ENCODE results near the gene GRIK1.

The GRIK1 gene

GRCh38 chr21:29825936-29826335 is 113.9 kb downstream of the GRIK1 start:
- H3K4me3 ChIP-seq (ENCODE audit: low read depth, low read length), result no peak overlapping the region
- TF ChIP-seq, protein P1, sequence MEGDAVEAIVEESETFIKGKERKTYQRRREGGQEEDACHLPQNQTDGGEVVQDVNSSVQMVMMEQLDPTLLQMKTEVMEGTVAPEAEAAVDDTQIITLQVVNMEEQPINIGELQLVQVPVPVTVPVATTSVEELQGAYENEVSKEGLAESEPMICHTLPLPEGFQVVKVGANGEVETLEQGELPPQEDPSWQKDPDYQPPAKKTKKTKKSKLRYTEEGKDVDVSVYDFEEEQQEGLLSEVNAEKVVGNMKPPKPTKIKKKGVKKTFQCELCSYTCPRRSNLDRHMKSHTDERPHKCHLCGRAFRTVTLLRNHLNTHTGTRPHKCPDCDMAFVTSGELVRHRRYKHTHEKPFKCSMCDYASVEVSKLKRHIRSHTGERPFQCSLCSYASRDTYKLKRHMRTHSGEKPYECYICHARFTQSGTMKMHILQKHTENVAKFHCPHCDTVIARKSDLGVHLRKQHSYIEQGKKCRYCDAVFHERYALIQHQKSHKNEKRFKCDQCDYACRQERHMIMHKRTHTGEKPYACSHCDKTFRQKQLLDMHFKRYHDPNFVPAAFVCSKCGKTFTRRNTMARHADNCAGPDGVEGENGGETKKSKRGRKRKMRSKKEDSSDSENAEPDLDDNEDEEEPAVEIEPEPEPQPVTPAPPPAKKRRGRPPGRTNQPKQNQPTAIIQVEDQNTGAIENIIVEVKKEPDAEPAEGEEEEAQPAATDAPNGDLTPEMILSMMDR (IDR thresholded peaks at IDR 0.05; ENCODE audit: borderline replicate concordance, insufficient read depth, low read depth, low read length), result no peak

- no peak overlapping the region for H3K4me3 ChIP-seq (ENCODE audit: low read depth, low read length)
- TF ChIP-seq, protein P1 (IDR thresholded peaks at IDR 0.05; ENCODE audit: borderline replicate concordance, insufficient read depth, low read depth, low read length), result no peak
Observed at GRCh38 chr21:29825345-29825744, 114.5 kb downstream of the GRIK1 start.

DNA sequence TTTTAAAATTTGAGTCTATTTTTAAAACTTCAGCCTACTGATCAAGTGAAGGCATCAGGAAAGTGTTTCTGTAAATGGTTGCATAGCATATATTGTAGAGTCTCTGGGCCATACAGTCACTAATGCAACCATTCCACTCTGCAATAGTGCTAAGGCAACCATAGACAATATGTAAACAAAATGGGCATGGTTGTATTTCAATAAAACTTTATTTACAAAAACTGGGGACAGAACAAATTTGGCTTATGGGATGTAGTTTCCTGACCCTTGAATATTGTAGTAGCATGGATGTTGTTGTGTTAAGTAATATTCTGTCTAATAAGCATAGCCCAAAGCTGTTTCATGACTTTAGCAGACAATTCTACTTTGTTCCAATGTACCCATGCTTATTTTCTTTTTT is 117.7 kb downstream of the GRIK1 start:
- TF ChIP-seq, protein P1 (IDR thresholded peaks at IDR 0.05; ENCODE audit: borderline replicate concordance, insufficient read depth, low read depth, low read length), result no peak
- no peak overlapping the region for H3K4me3 ChIP-seq (ENCODE audit: low read depth, low read length)

DNA sequence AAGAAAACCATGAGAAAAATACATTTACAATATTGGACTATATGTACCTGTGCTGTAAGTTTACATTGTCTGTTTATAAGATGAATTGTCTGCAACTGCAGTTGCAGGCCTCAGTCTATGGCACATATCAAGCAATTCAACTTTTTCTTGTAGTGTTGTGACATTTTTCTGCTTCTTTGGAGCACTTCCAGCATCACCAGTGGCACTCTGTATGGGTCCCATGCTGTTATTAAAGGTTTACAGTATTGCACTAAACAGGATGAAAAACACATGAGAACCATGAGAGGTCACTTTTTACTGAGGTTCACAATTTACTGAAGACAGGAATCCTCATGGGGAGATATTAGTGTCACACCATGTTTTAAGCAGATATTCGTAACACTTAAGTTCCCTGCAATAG is 118.6 kb downstream of the GRIK1 start:
- TF ChIP-seq, protein P1 (IDR thresholded peaks at IDR 0.05; ENCODE audit: borderline replicate concordance, insufficient read depth, low read depth, low read length), result no peak
- no peak overlapping the region for H3K4me3 ChIP-seq (ENCODE audit: low read depth, low read length)

DNA sequence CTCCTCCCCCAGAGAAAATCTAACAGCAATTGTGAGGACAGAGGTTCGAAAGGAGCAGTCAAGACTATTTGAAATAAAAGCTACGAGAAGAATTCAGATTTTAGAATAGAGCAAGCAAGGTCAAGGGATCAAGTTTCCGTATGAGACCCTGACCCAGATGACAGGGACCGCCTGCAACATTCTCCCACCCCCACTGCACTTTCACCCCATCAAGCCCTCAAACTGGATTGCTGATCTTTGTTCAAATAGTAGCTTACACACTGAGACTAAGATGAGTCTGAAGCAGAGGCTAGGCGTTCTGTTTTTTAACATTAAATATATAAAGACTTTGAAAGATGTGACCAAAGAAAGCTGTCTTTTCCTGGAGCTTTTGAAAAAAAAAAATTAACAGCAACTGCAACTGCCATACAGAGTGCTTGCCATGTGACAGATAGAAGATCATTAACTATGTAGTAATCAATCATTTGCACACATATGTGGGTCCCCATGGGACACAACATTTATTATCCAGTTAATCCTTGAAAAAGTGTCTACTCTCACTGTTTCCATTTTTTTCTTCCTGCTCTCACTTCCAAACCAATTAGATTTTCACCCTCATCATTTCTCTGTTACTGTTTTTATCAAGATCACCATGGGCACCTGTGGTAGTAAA is 120.0 kb downstream of the GRIK1 start:
- TF ChIP-seq, protein P1 (IDR thresholded peaks at IDR 0.05; ENCODE audit: borderline replicate concordance, insufficient read depth, low read depth, low read length), result no peak
- no peak overlapping the region for H3K4me3 ChIP-seq (ENCODE audit: low read depth, low read length)

DNA sequence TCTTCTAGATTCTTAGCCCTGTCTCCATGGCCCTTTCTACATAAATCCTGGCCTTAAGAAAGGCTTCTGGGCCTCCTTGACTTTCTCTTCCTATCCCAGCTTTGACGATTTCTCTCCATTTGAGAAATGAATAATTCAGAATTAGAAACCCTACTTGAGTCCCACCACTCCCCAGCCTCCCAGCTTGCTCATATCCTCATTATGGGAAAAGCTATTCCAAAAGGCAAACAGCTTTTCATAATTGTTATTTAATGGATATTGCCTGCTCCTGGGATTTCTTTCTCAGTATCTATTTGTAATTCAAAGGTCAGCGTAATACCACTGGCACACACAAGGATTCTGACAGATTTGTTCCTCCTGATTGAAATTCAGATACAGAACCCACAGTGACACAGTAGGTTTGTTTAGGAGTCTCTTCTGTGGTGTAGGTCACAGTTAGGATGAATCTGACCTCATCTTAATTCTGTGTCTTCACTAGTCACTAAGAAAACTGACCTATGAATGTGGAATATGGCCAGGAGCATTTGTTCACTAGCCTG is 121.3 kb downstream of the GRIK1 start:
- TF ChIP-seq, protein P1 (IDR thresholded peaks at IDR 0.05; ENCODE audit: borderline replicate concordance, insufficient read depth, low read depth, low read length), result no peak

GRCh38 chr21:29817450-29817849 is 122.3 kb downstream of the GRIK1 start:
- H3K4me3 ChIP-seq (ENCODE audit: low read depth, low read length), result no peak overlapping the region
- TF ChIP-seq, protein P1 (IDR thresholded peaks at IDR 0.05; ENCODE audit: borderline replicate concordance, insufficient read depth, low read depth, low read length), result no peak

More for the DNA sequence above, 121.3 kb downstream of the GRIK1 start:
- H3K4me3 ChIP-seq (ENCODE audit: low read depth, low read length), result no peak overlapping the region

All from GM12875 (cell line).